HCT116 (cell line): ENCODE measurements around the gene COG1.

Source experiments
- CEBPB ChIP-seq: IDR thresholded peaks from 2 replicates; pipeline ENCODE4 v1.6.1; 2012; ENCODE audit warnings: low read depth
- CTCF ChIP-seq, 3 experiments: fragments of 200-600 bp in 1 of 3; sonication (generic) in 1 of 3; IDR thresholded peaks in 2 of 3; conservative IDR thresholded peaks in 1 of 3; 2 replicates each; pipeline ENCODE4 v1.5.1; 2012 to 2017; ENCODE audit warnings: low read depth in 2 of 3, low read length in 2 of 3, antibody characterized with exemption in 1 of 3, borderline replicate concordance in 1 of 3, control low read depth in 1 of 3, mild to moderate bottlenecking in 1 of 3, mixed read lengths in 1 of 3, mixed run types in 1 of 3, moderate library complexity in 1 of 3; ENCODE audit not compliant: insufficient read depth in 1 of 3
- JUND ChIP-seq: IDR thresholded peaks from 2 replicates; pipeline ENCODE4 v1.6.1; 2012
- POLR2A ChIP-seq: IDR thresholded peaks from 2 replicates; pipeline ENCODE4 v1.7.0; 2011; ENCODE audit warnings: borderline replicate concordance; ENCODE audit not compliant: insufficient read depth, insufficient read length; ENCODE audit errors: extremely low read depth
- RAD21 ChIP-seq: IDR thresholded peaks from 2 replicates; pipeline ENCODE4 v1.6.1; 2012; ENCODE audit warnings: low read depth, mild to moderate bottlenecking
- REST ChIP-seq: IDR thresholded peaks from 2 replicates; pipeline ENCODE4 v1.6.1; 2012; ENCODE audit warnings: low read depth
- TCF7L2 ChIP-seq: IDR thresholded peaks from 2 replicates; pipeline ENCODE4 v1.7.0; 2011; ENCODE audit warnings: borderline replicate concordance, inconsistent platforms; ENCODE audit not compliant: insufficient read depth, insufficient read length; ENCODE audit errors: extremely low read depth

- TF ChIP-seq POLR2A, result no peak
- TF ChIP-seq REST, result no peak
- no peak for TF ChIP-seq CTCF (IDR thresholded peaks at IDR 0.05 in 2 of 3, conservative IDR thresholded peaks at IDR 0.05 in 1 of 3; ENCODE audit: borderline replicate concordance in 1 of 3, insufficient read depth in 1 of 3, low read depth in 2 of 3, low read length in 2 of 3)
- no peak for TF ChIP-seq CEBPB
- no peak for TF ChIP-seq TCF7L2
- no peak for TF ChIP-seq RAD21
- TF ChIP-seq JUND, result no peak
These were observed 21.2 kb downstream of the COG1 start for GRCh38 chr17:73214008-73214407.
